Thymus (tissue), 11 donors: ENCODE results near the gene VASN. TPM values are rescaled to one million over a fixed set of nuclear protein-coding genes. Genes with fewer than 3 reads are reported as not detected.
A peak's percentile ranks its signal among the peaks of the same experiment; 100 is the strongest.
"Not testable (repeated sequence)": the region's sequence is repeated elsewhere in the genome, so short reads cannot be mapped to it uniquely, and the experiment has no call there.

Source experiments
- DNase-seq, 9 donors: peaks; one replicate each; pipeline ENCODE4 v3.0.0-alpha.2; 2013; ENCODE audit warnings: low spot score in 9 of 9, low read depth in 6 of 9, missing footprints in 1 of 9
- H3K27ac ChIP-seq, 2 donors: one replicate each; pipeline ENCODE4 v1.5.1; 2013; ENCODE audit warnings: control low read depth in 1 of 2, low read depth in 1 of 2, low read length in 1 of 2, mild to moderate bottlenecking in 1 of 2, moderate library complexity in 1 of 2
- H3K27me3 ChIP-seq, 2 donors: one replicate each; pipeline ENCODE4 v1.5.1; 2013; ENCODE audit warnings: low read length in 1 of 2; ENCODE audit not compliant: control insufficient read depth in 2 of 2, insufficient read depth in 1 of 2
- H3K36me3 ChIP-seq, 2 donors: one replicate each; pipeline ENCODE4 v1.5.1; 2013; ENCODE audit warnings: low read length in 1 of 2, mild to moderate bottlenecking in 1 of 2, moderate library complexity in 1 of 2; ENCODE audit not compliant: control insufficient read depth in 2 of 2, insufficient read depth in 2 of 2
- H3K4me1 ChIP-seq, 2 donors: one replicate each; pipeline ENCODE4 v1.5.1; 2013; ENCODE audit warnings: low read length in 2 of 2; ENCODE audit not compliant: control insufficient read depth in 2 of 2, insufficient read depth in 2 of 2
- H3K4me3 ChIP-seq, 2 donors: one replicate each; pipeline ENCODE4 v1.5.1; 2013; ENCODE audit warnings: low read length in 2 of 2, control low read depth in 1 of 2, mild to moderate bottlenecking in 1 of 2
- H3K9me3 ChIP-seq, 2 donors: one replicate each; pipeline ENCODE4 v1.5.1; 2013; ENCODE audit warnings: low read length in 1 of 2, mild to moderate bottlenecking in 1 of 2; ENCODE audit not compliant: control insufficient read depth in 2 of 2, insufficient read depth in 1 of 2
- WGBS: extraction: QIAGEN DNeasy Blood & Tissue Kit; methylation state at CpG from one replicate; pipeline ENCODE4 v1.1.7; 2013; 5-methylcytosine and 5-hydroxymethylcytosine counted together
- polyA plus RNA-seq: library from polyadenylated mRNA; stranded (reverse); fragments of 200-250 nt; gene quantifications from one replicate; pipeline ENCODE4 v1.2.3, GENCODE V29; 2013
- total RNA-seq: library from RNA; stranded (reverse); fragments of 120-200 nt; gene quantifications from one replicate; pipeline ENCODE4 v1.2.4, GENCODE V29; 2013
- donor health status: healthy.

The VASN gene
- total and polyA plus RNA-seq, 2 donors, result 1.2 to 3.6 TPM

GRCh38 chr16:4391631-4392381, 20.2 kb downstream of the VASN start:
- H3K36me3 ChIP-seq, result peaks cover 49 to 72% of the 10 kb centered on the region in 2 donors
- H3K4me3 ChIP-seq, result no peak overlapping the region
- H3K9me3 ChIP-seq, result peaks cover 0 to 3% of the 10 kb centered on the region in 2 donors
- WGBS, result 89% methylated on average over 22 of the region's 22 CpGs
- peak in 8 of 9 donors; percentile 24 to 75 (median 50) for DNase-seq
- peaks cover 7 to 21% of the 10 kb centered on the region in 2 donors for H3K4me1 ChIP-seq
- peak overlapping the region in 1 of 2 donors; percentile 48 for H3K27ac ChIP-seq
- no peaks in the 10 kb centered on the region for H3K27me3 ChIP-seq

GRCh38 chr16:4392382-4393239, 21.0 kb downstream of the VASN start:
- H3K27ac ChIP-seq, result peak overlapping the region in 1 of 2 donors; percentile 48
- H3K27me3 ChIP-seq, result no peaks in the 10 kb centered on the region
- H3K36me3 ChIP-seq, result peaks cover 42 to 65% of the 10 kb centered on the region in 2 donors
- no peak overlapping the region for H3K4me3 ChIP-seq
- peaks cover 7 to 21% of the 10 kb centered on the region in 2 donors for H3K4me1 ChIP-seq
- no peak for DNase-seq
- WGBS, result 90% methylated on average over 27 of the region's 27 CpGs
- H3K9me3 ChIP-seq, result peaks cover 0 to 3% of the 10 kb centered on the region in 2 donors

GRCh38 chr16:4393240-4393600, 21.6 kb downstream of the VASN start:
- Histone ChIP-seq H3K4me3 (no peak overlapping the region), H3K4me1 (peaks cover 7 to 21% of the 10 kb centered on the region in 2 donors), H3K27ac (peak overlapping the region in 1 of 2 donors; percentile 25), H3K9me3 (peaks cover 0 to 3% of the 10 kb centered on the region in 2 donors), H3K36me3 (peaks cover 41 to 64% of the 10 kb centered on the region in 2 donors), H3K27me3 (no peaks in the 10 kb centered on the region)
- no peak for DNase-seq
- WGBS, result 93% methylated on average over 6 of the region's 6 CpGs

GRCh38 chr16:4393850-4394249, 22.2 kb downstream of the VASN start:
- not testable (repeated sequence) for H3K4me3 ChIP-seq, H3K9me3 ChIP-seq, H3K27ac ChIP-seq, H3K27me3 ChIP-seq, DNase-seq
- 99% methylated on average over 15 of the region's 15 CpGs for WGBS
- H3K36me3 ChIP-seq, result peaks cover 34 to 59% of the 10 kb centered on the region in 2 donors
- H3K4me1 ChIP-seq, result peaks cover 7 to 21% of the 10 kb centered on the region in 2 donors

- no peak overlapping the region for H3K27ac ChIP-seq
- H3K4me3 ChIP-seq, result no peak overlapping the region
- DNase-seq, result no peak
- WGBS, result 90% methylated on average over 9 of the region's 9 CpGs
- H3K36me3 ChIP-seq, result peaks cover 30 to 51% of the 10 kb centered on the region in 2 donors
- H3K9me3 ChIP-seq, result no peaks in the 10 kb centered on the region
- no peaks in the 10 kb centered on the region for H3K27me3 ChIP-seq
- peaks cover 7 to 21% of the 10 kb centered on the region in 2 donors for H3K4me1 ChIP-seq
These were observed 23.5 kb downstream of the VASN start for GRCh38 chr16:4395055-4395726.

- peaks cover 38 to 58% of the 10 kb centered on the region in 2 donors for H3K36me3 ChIP-seq
- no peaks in the 10 kb centered on the region for H3K9me3 ChIP-seq
- H3K4me1 ChIP-seq, result no peaks in the 10 kb centered on the region
- 95% methylated on average over 9 of the region's 9 CpGs for WGBS
- DNase-seq, result no peak
- no peak overlapping the region for H3K4me3 ChIP-seq
- H3K27ac ChIP-seq, result no peak overlapping the region
- H3K27me3 ChIP-seq, result no peaks in the 10 kb centered on the region
These were observed 27.5 kb downstream of the VASN start for GRCh38 chr16:4399001-4399730.

- 99% methylated on average over 12 of the region's 12 CpGs for WGBS
- H3K27ac ChIP-seq, result no peak overlapping the region
- H3K4me1 ChIP-seq, result no peaks in the 10 kb centered on the region
- H3K27me3 ChIP-seq, result no peaks in the 10 kb centered on the region
- no peak overlapping the region for H3K4me3 ChIP-seq
- no peak for DNase-seq
- H3K9me3 ChIP-seq, result no peaks in the 10 kb centered on the region
- peaks cover 42 to 61% of the 10 kb centered on the region in 2 donors for H3K36me3 ChIP-seq
These were observed 29.4 kb downstream of the VASN start for GRCh38 chr16:4401094-4401501.

GRCh38 chr16:4401510-4401909, 29.9 kb downstream of the VASN start:
- Histone ChIP-seq H3K36me3 (peaks cover 46 to 59% of the 10 kb centered on the region in 2 donors), H3K27ac (no peak overlapping the region)
- DNase-seq, result no peak

More at GRCh38 chr16:4401510-4401909, 29.9 kb downstream of the VASN start:
- H3K9me3 ChIP-seq, result no peaks in the 10 kb centered on the region
- 96% methylated on average over 12 of the region's 12 CpGs for WGBS
- no peaks in the 10 kb centered on the region for H3K4me1 ChIP-seq
- no peak overlapping the region for H3K4me3 ChIP-seq
- H3K27me3 ChIP-seq, result no peaks in the 10 kb centered on the region
